ENCODE results near the gene DIP2C. TPM values are rescaled to one million over a fixed set of nuclear protein-coding genes. Genes with fewer than 3 reads are reported as not detected.

Gene DIP2C
- total RNA-seq, 4 donors from 2014 or later, result 13.4 to 32.0 (median 18.4) TPM

DNA sequence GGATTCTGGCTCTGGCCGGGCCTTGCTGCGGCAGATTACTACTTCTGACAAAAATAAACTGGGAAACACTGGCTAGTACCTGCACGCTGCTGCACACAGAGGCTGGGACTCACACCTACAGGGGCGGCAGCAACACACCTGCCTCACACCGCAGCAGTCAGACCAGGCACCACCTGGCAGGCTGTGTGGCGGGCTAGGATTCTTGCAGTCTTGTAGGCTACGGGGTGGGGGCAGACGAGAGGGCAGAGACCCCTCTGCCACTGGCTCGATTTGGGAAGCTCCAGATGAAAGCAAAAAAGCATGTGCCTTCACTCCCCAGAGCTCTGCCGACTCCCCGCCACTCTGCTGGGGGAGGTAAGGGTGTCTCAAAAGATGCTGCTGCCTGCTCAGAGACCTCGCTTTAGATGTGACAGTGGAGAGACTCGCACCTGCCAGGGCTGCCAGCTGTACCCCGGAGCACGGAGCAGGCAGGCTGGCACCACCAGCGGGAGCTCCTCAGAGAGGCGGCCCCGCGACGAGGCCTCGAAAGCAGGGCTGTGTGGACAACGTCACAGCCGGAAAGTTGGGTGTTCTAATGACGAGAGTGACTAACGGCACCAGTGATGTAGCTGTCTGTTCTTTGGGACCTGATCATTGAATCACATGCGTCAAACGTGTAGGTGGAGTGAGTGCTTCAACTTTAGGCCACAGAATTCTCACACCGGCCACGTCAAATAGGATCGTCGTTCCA, 303.7 kb downstream of the DIP2C start:
- no peak for DNase-seq
- H3K4me3 ChIP-seq, result no peak overlapping the region
- no peak overlapping the region for H3K27ac ChIP-seq
- peaks cover 0 to 16% (median 8%) of the 10 kb centered on the region in 4 donors for H3K4me1 ChIP-seq
- TF ChIP-seq POLR2A (IDR thresholded peaks at IDR 0.05), result no peak
- no peak for TF ChIP-seq EP300 (IDR thresholded peaks at IDR 0.05; ENCODE audit: low read depth)
- TF ChIP-seq CTCF (IDR thresholded peaks at IDR 0.05), result no peak
- TF ChIP-seq POLR2AphosphoS5 (IDR thresholded peaks at IDR 0.05), result no peak
- intact Hi-C loops (cut with DNase I; ENCODE audit: low total_unique reads) (no loop called here), in situ Hi-C loops (cut with MboI; ENCODE audit: low pct_ligation_motif_present in 1 of 4, low pct_unique_long_range_greater_than_20kb in 1 of 4, low sequenced_read_pairs in 3 of 4) (no loop called here)
- H3K9me3 ChIP-seq, result no peaks in the 10 kb centered on the region
- H3K36me3 ChIP-seq, result peaks cover 0 to 10% (median 0%) of the 10 kb centered on the region in 4 donors
- H3K27me3 ChIP-seq, result no peaks in the 10 kb centered on the region
- 86% methylated on average over 31 of the region's 31 CpGs; no CpG with 5 or more reads in 1 of the 2 donors for WGBS, 2 donors (ENCODE audit: low coverage in 1 of 2)

DNA sequence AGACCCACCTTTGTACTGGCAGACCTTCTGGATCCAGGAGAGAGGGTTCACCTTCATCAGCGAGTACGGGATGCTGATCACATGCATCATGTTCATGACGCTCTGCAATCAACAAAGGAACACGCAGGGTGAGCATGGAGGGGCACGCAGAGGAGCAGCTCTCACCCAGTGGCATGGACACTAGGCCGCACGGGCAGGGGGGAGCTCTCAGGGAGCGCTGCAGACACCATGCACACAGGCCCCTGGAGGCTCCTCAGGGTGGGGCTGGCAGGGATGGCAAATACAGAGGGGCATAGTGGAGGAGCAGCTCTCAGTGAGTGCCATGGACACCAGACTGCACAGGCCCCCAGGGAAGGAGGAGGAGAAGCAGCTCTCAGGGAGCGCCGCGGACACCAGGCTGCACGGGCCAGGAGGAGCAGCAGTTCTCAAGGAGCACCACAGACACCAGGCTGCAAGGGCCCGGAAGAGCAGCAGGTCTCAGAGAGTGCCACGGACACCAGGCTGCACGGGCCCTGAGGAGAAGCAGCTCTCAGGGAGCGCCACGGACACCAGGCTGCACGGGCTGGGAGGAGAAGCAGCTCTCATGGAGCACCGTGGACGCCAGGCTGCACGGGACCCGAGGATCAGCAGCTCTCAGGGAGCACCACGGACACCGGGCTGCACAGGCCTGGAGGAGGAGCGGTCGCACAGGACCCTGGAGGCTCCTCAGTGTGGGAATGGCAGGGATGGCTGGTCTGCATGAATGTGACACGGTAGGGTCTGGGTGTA, 304.7 kb downstream of the DIP2C start:
- intact Hi-C loops (cut with DNase I; ENCODE audit: low total_unique reads), result no loop called here
- Histone ChIP-seq H3K9me3 (no peaks in the 10 kb centered on the region), H3K27me3 (no peaks in the 10 kb centered on the region), H3K27ac (no peak overlapping the region), H3K4me3 (no peak overlapping the region), H3K36me3 (peaks cover 0 to 7% (median 0%) of the 10 kb centered on the region in 4 donors), H3K4me1 (peaks cover 0 to 16% (median 8%) of the 10 kb centered on the region in 4 donors)
- WGBS, 2 donors (ENCODE audit: low coverage in 1 of 2), result 90 to 96% methylated on average over 5 to 27 of the region's 27 CpGs
- in situ Hi-C loops (cut with MboI; ENCODE audit: low pct_ligation_motif_present in 1 of 4, low pct_unique_long_range_greater_than_20kb in 1 of 4, low sequenced_read_pairs in 3 of 4), result no loop called here
- no peak for DNase-seq
- TF ChIP-seq CTCF (IDR thresholded peaks at IDR 0.05) (no peak), POLR2AphosphoS5 (IDR thresholded peaks at IDR 0.05) (no peak), EP300 (IDR thresholded peaks at IDR 0.05; ENCODE audit: low read depth) (no peak), POLR2A (IDR thresholded peaks at IDR 0.05) (no peak)

DNA sequence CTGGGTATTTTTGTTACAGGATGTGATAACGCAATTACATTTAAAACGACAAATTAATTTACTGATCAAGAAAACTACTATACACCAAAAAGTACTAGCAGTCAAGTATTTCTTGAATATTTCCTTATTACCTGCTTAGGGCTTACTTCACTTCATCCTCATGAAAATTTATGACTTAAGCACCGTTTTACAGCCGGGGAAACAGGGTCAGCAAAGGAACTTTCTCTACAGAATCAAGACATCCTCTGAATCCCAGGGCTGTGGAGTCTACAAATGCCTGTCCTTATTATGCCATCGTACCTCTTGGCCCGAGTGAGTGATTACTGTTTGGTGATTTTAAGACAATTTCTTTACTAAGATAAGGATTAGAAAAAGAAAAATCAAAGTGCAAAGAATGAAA, 305.9 kb downstream of the DIP2C start:
- peaks cover 0 to 11% (median 5%) of the 10 kb centered on the region in 4 donors for H3K4me1 ChIP-seq
- H3K27me3 ChIP-seq, result no peaks in the 10 kb centered on the region
- peaks cover 0 to 3% (median 0%) of the 10 kb centered on the region in 4 donors for H3K36me3 ChIP-seq
- no peak for TF ChIP-seq CTCF (IDR thresholded peaks at IDR 0.05)
- TF ChIP-seq POLR2AphosphoS5 (IDR thresholded peaks at IDR 0.05), result no peak
- TF ChIP-seq EP300 (IDR thresholded peaks at IDR 0.05; ENCODE audit: low read depth), result no peak
- TF ChIP-seq POLR2A (IDR thresholded peaks at IDR 0.05), result no peak
- intact Hi-C loops (cut with DNase I; ENCODE audit: low total_unique reads), result no loop called here
- 33 to 58% methylated on average over 6 of the region's 6 CpGs for WGBS, 2 donors (ENCODE audit: low coverage in 1 of 2)
- H3K4me3 ChIP-seq, result no peak overlapping the region
- in situ Hi-C loops (cut with MboI; ENCODE audit: low pct_ligation_motif_present in 1 of 4, low pct_unique_long_range_greater_than_20kb in 1 of 4, low sequenced_read_pairs in 3 of 4), result no loop called here
- no peaks in the 10 kb centered on the region for H3K9me3 ChIP-seq
- no peak for DNase-seq
- no peak overlapping the region for H3K27ac ChIP-seq

DNA sequence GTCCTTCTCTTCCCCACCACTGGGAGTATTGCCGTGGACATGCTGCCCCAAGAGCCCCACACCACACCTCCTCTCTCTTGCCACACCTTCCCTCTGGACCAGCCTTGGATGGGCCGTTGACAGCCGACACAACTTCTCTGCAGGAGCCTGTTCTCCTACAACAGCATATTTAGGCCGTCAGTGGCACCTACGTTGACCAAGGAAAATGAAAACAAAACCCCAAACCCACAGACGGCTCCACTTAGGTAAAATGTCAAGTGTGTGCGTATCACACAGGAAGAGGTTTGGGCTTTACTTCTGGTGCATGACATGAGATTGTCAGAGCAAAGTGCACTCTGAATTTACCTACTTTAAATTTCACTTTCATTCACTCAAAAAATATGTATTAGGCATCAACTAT, 307.7 kb downstream of the DIP2C start:
- WGBS, 2 donors (ENCODE audit: low coverage in 1 of 2), result 86% methylated on average over 7 of the region's 7 CpGs
- Histone ChIP-seq H3K27me3 (no peaks in the 10 kb centered on the region), H3K9me3 (no peaks in the 10 kb centered on the region), H3K36me3 (peaks cover 0 to 3% (median 0%) of the 10 kb centered on the region in 4 donors), H3K4me1 (peaks cover 0 to 7% (median 1%) of the 10 kb centered on the region in 4 donors), H3K4me3 (no peak overlapping the region), H3K27ac (no peak overlapping the region)
- intact Hi-C loops (cut with DNase I; ENCODE audit: low total_unique reads) (no loop called here), in situ Hi-C loops (cut with MboI; ENCODE audit: low pct_ligation_motif_present in 1 of 4, low pct_unique_long_range_greater_than_20kb in 1 of 4, low sequenced_read_pairs in 3 of 4) (no loop called here)
- TF ChIP-seq POLR2AphosphoS5 (IDR thresholded peaks at IDR 0.05), result no peak
- no peak for TF ChIP-seq EP300 (IDR thresholded peaks at IDR 0.05; ENCODE audit: low read depth)
- TF ChIP-seq POLR2A (IDR thresholded peaks at IDR 0.05), result no peak
- TF ChIP-seq CTCF (IDR thresholded peaks at IDR 0.05), result no peak
- no peak for DNase-seq

Measured in transverse colon (tissue), 4 donors.